HepG2 (cell line): Measurements from ENCODE around the gene FBN2. TPM values are rescaled to one million over a fixed set of nuclear protein-coding genes. Genes with fewer than 3 reads are reported as not detected.

Source experiments
- ATAC-seq: fragments of 200-7000 bp; cut with Tn5 transposase; 3 replicates; pipeline ENCODE4 v1.9.1; 2020; ENCODE audit warnings: mild to moderate bottlenecking, moderate library complexity
- BruUV-seq: library from RNA; stranded (reverse); fragments of 400-500 nt; replicated peaks from 2 replicates; lab custom pipeline; 2021; lab: Mats Ljungman, UMichigan
- CTCF ChIA-PET: fragments of 300-600 bp; formaldehyde crosslinking; extraction: SDS; loops from one replicate; lab custom pipeline; 2021; ENCODE audit warnings: low total read pairs, inconsistent platforms, low intra/inter-chr PET ratio; lab: Yijun Ruan, JAX
- POLR2A ChIA-PET: fragments of 350-600 bp; sonication (Branson Sonifier 250); formaldehyde crosslinking; loops from one replicate; lab custom pipeline; 2020; ENCODE audit warnings: antibody characterized with exemption, inconsistent platforms; lab: Yijun Ruan, JAX
- DNase-seq: peaks from one replicate; pipeline ENCODE4 v3.0.0-alpha.2; 2015; ENCODE audit warnings: low spot score
- FAIRE-seq: peaks from 3 replicates; lab custom pipeline; 2011; peaks lifted over from hg19 to GRCh38; lab: Jason Lieb, UNC
- H2AFZ ChIP-seq: one replicate; pipeline ENCODE4 v1.6.1; 2011; ENCODE audit warnings: low read length, inconsistent platforms
- H3K27ac ChIP-seq: fragments of 300-600 bp; 3 replicates; pipeline ENCODE4 v1.8.0; 2011; ENCODE audit warnings: mixed run types, mild to moderate bottlenecking, mixed read lengths, low read length, inconsistent platforms; ENCODE audit not compliant: insufficient read depth; ENCODE audit errors: extremely low read length
- H3K27me3 ChIP-seq, 2 experiments: fragments of 200-600 bp in 1 of 2; 2 replicates in 1 of 2; 3 replicates in 1 of 2; pipeline versions ENCODE4 v1.6.0 to v1.8.0; 2011; ENCODE audit warnings: low read length in 2 of 2, mild to moderate bottlenecking in 2 of 2, moderate library complexity in 2 of 2, inconsistent platforms in 1 of 2; ENCODE audit not compliant: insufficient read depth in 2 of 2, control insufficient read depth in 1 of 2
- H3K36me3 ChIP-seq, 2 experiments: fragments of 200-600 bp in 1 of 2; replicated peaks in 1 of 2; 2 replicates in 1 of 2; 3 replicates in 1 of 2; pipeline versions ENCODE4 v1.5.1 to v1.8.0; 2011; ENCODE audit warnings: low read length in 2 of 2, inconsistent platforms in 1 of 2; ENCODE audit not compliant: insufficient read depth in 2 of 2, control insufficient read depth in 1 of 2
- H3K4me1 ChIP-seq: 2 replicates; pipeline ENCODE4 v1.5.1; 2012; ENCODE audit warnings: low read length, inconsistent platforms; ENCODE audit not compliant: insufficient read depth
- H3K4me2 ChIP-seq: 2 replicates; pipeline ENCODE4 v1.6.0; 2011; ENCODE audit warnings: low read depth, low read length, inconsistent platforms
- H3K4me3 ChIP-seq, 3 experiments: fragments of 200-600 bp in 1 of 3; sonication (generic), shearing (Covaris generic) in 1 of 3; replicated peaks in 1 of 3; 2 replicates each; pipeline ENCODE4 v1.5.1; 2011 to 2016; ENCODE audit warnings: low read length in 3 of 3, inconsistent platforms in 2 of 3, low read depth in 2 of 3, mild to moderate bottlenecking in 2 of 3, control low read depth in 1 of 3, mixed read lengths in 1 of 3; ENCODE audit not compliant: insufficient read depth in 1 of 3
- H3K79me2 ChIP-seq: one replicate; pipeline ENCODE4 v1.6.1; 2011; ENCODE audit warnings: low read length, inconsistent platforms; ENCODE audit not compliant: insufficient read depth
- H3K9ac ChIP-seq: 2 replicates; pipeline ENCODE4 v1.6.0; 2011; ENCODE audit warnings: mild to moderate bottlenecking, low read depth, low read length, inconsistent platforms; ENCODE audit not compliant: insufficient read depth
- H3K9me3 ChIP-seq: 2 replicates; pipeline ENCODE4 v1.5.1; 2012; ENCODE audit warnings: mild to moderate bottlenecking, low read length
- H4K20me1 ChIP-seq: 2 replicates; pipeline ENCODE4 v1.6.0; 2011; ENCODE audit warnings: inconsistent platforms, mild to moderate bottlenecking, low read length, moderate library complexity; ENCODE audit not compliant: insufficient read depth
- ATF7-NPFF ChIP-seq: sonication (generic); formaldehyde crosslinking; IDR thresholded peaks from 2 replicates; pipeline ENCODE4 v1.8.1; 2023; ENCODE audit warnings: mild to moderate bottlenecking, low read depth, missing genetic modification reagents, moderate library complexity
- KMT2A ChIP-seq: sonication (generic); formaldehyde crosslinking; IDR thresholded peaks from 2 replicates; pipeline ENCODE4 v1.4.0; 2020; ENCODE audit warnings: missing genetic modification reagents
- RFX1 ChIP-seq: fragments of 450-650 bp; IDR thresholded peaks from 2 replicates; pipeline ENCODE4 v1.6.1; 2017
- TEAD2 ChIP-seq: sonication (generic); formaldehyde crosslinking; IDR thresholded peaks from 2 replicates; pipeline ENCODE4 v1.9.0; 2021; ENCODE audit warnings: missing genetic modification reagents
- ZNF773 ChIP-seq: sonication (generic); formaldehyde crosslinking; IDR thresholded peaks from 2 replicates; pipeline ENCODE4 v1.4.0; 2020; ENCODE audit warnings: missing genetic modification reagents, borderline replicate concordance
- ZSCAN20 ChIP-seq: sonication (generic); formaldehyde crosslinking; IDR thresholded peaks from 2 replicates; pipeline ENCODE4 v1.4.0; 2020; ENCODE audit warnings: missing genetic modification reagents, mild to moderate bottlenecking, borderline replicate concordance
- WGBS: methylation state at CpG from one replicate; pipeline ENCODE4 v1.1.6; 2017; ENCODE audit warnings: low lambda C conversion rate; 5-methylcytosine and 5-hydroxymethylcytosine counted together
- in situ Hi-C: cut with HindIII; loops from 2 replicates; pipeline ENCODE4 v1.10.0; 2017; ENCODE audit warnings: low pct_unique_long_range_greater_than_20kb; ENCODE audit not compliant: extremely low pct_ligation_motif_present
- intact Hi-C: fragments of 100-400 bp; cut with micrococcal nuclease; formaldehyde crosslinking; loops from one replicate; pipeline ENCODE4 v1.10.0; 2022; ENCODE audit not compliant: unreplicated experiment
- polyA plus RNA-seq, 8 experiments: library from polyadenylated mRNA; depleted of rRNA in 3 of 8; stranded (reverse) in 7 of 8; unstranded in 1 of 8; fragments of >200 nt; fragmentation: Illumina TruSeq in 4 of 8; extraction: Trizol in 4 of 8; gene quantifications; 2 replicates each; pipeline versions ENCODE4 v1.2.1 to v1.2.3, GENCODE V29; 2011 to 2016; ENCODE audit warnings: low read depth in 4 of 8, missing spikeins in 1 of 8, mixed read lengths in 1 of 8; ENCODE audit not compliant: insufficient read depth in 1 of 8
- total RNA-seq, 5 experiments: library from RNA; depleted of rRNA; stranded (reverse); fragments of >200 nt; fragmentation: Illumina TruSeq; extraction: Trizol; gene quantifications; 2 replicates each; pipeline ENCODE4 v1.2.3, GENCODE V29; 2016; ENCODE audit warnings: low read depth in 1 of 5
- TF ChIP-seq, protein P1 (sequence below): sonication (generic); formaldehyde crosslinking; IDR thresholded peaks from 2 replicates; pipeline ENCODE4 v1.4.0; 2020; ENCODE audit warnings: missing genetic modification reagents, mild to moderate bottlenecking, borderline replicate concordance
- TF ChIP-seq, protein P2 (sequence below): sonication (generic); formaldehyde crosslinking; IDR thresholded peaks from 2 replicates; pipeline ENCODE4 v1.4.0; 2020; ENCODE audit warnings: mild to moderate bottlenecking, missing genetic modification reagents, borderline replicate concordance

Gene FBN2
- total and polyA plus RNA-seq, 2 of the 13 experiments (the other 11 are each of a cell fraction or from before 2014, with no cell fraction given): not detected

DNA sequence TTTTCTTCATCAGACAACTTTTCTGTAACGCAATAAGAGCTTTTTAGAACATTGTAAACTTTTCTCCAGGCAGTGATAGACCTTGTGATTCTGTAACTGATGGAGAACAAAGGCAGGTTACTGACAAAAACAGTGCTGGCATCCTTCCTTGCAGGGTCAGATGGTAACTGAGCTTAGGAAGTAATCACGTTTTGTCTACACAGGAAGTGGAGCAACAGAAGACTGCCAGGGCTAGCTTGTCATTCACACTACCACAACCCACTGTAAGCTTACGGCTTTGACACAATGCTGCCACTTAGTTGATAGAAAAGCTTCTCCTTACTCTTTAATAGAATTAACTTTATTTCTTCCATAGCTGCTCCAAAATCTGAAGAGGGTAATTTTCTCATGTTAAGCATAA is 46.8 kb downstream of the FBN2 start:
- ATAC-seq: no peak
- FAIRE-seq: no peak

More for the DNA sequence above, 46.8 kb downstream of the FBN2 start:
- Histone ChIP-seq H3K27ac (no peak overlapping the region), H3K4me1 (no peaks in the 10 kb centered on the region), H3K9ac (no peak overlapping the region), H3K4me3 (no peak overlapping the region), H3K36me3 (no peaks in the 10 kb centered on the region), H3K9me3 (no peaks in the 10 kb centered on the region), H3K27me3 (no peaks in the 10 kb centered on the region), H3K79me2 (no peaks in the 10 kb centered on the region), H3K4me2 (no peak overlapping the region), H4K20me1 (no peaks in the 10 kb centered on the region), H2AFZ (no peak overlapping the region)
- ChIA-PET POLR2A (no interaction called here), CTCF (no interaction called here)
- intact Hi-C loops (no loop called here), in situ Hi-C loops (no loop called here)
- TF ChIP-seq, protein P1, sequence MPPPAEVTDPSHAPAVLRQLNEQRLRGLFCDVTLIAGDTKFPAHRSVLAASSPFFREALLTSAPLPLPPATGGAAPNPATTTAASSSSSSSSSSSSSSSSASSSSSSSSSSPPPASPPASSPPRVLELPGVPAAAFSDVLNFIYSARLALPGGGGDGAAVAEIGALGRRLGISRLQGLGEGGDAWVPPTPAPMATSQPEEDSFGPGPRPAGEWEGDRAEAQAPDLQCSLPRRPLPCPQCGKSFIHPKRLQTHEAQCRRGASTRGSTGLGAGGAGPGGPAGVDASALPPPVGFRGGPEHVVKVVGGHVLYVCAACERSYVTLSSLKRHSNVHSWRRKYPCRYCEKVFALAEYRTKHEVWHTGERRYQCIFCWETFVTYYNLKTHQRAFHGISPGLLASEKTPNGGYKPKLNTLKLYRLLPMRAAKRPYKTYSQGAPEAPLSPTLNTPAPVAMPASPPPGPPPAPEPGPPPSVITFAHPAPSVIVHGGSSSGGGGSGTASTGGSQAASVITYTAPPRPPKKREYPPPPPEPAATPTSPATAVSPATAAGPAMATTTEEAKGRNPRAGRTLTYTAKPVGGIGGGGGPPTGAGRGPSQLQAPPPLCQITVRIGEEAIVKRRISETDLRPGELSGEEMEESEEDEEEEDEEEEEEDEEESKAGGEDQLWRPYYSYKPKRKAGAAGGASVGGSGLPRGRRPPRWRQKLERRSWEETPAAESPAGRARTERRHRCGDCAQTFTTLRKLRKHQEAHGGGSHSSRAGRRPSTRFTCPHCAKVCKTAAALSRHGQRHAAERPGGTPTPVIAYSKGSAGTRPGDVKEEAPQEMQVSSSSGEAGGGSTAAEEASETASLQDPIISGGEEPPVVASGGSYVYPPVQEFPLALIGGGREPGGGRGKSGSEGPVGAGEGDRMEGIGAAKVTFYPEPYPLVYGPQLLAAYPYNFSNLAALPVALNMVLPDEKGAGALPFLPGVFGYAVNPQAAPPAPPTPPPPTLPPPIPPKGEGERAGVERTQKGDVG: no peak
- TF ChIP-seq ATF7-NPFF: no peak
- no peak for TF ChIP-seq RFX1
- TF ChIP-seq ZNF773 (CRISPR knock-in tag): no peak
- no peak for TF ChIP-seq KMT2A
- TF ChIP-seq TEAD2 (CRISPR knock-in tag): no peak
- no peak for TF ChIP-seq ZSCAN20 (CRISPR knock-in tag)
- TF ChIP-seq, protein P2, sequence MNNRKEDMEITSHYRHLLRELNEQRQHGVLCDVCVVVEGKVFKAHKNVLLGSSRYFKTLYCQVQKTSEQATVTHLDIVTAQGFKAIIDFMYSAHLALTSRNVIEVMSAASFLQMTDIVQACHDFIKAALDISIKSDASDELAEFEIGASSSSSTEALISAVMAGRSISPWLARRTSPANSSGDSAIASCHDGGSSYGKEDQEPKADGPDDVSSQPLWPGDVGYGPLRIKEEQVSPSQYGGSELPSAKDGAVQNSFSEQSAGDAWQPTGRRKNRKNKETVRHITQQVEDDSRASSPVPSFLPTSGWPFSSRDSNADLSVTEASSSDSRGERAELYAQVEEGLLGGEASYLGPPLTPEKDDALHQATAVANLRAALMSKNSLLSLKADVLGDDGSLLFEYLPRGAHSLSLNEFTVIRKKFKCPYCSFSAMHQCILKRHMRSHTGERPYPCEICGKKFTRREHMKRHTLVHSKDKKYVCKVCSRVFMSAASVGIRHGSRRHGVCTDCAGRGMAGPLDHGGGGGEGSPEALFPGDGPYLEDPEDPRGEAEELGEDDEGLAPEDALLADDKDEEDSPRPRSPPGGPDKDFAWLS (CRISPR knock-in tag): no peak
- no peak for DNase-seq
- WGBS: 9% methylated on average over 3 of the region's 3 CpGs
- no TSS peak for BruUV-seq
